NCI-H226 (cell line): Measurements from ENCODE around the gene C10orf53.
"Not testable (repeated sequence)": the region's sequence is repeated elsewhere in the genome, so short reads cannot be mapped to it uniquely, and the experiment has no call there.

Experiments
- DNase-seq: peaks from one replicate; pipeline ENCODE4 v3.0.0-alpha.2; 2015

The C10orf53 gene

DNA sequence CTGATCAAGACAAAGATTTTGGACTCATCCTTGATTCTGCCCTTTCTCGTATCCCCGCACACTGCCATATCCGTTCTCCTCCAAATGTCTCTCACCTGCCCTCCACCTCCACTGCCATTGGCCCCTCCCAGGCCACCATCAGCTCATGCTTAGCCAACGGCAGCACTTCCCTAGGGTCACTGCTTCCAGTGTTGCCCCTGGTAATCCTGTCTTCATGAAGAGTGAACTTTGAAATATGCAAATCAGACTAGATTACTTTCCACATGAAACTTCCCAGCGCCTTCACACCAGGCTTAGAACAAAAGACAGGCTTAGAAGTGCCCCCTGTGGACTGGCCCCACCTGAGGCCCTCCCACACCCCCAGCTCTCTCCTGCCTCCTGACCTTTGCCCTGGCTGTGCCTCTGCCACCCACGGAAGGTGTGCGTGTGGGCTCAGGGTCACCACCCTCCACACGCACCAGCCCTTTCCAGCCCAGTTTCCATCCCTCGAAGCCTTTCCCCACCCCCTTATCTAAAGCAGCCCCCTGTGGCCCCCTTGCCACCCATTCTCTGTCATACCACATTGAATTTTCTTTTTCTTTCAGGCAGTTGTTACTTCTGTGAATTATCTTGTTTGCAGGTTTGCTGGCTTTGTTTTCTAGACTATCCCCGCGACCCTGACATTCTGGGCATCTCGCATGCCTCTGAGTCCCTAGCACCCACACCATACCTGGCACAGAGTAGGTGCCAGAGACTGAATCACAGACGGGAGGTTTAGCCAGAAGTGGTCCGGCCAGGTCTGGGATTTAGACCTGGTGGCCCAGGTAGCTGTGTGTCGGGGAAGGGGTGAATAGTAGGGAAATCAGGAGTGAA, 26.8 kb upstream of the C10orf53 start:
- no peak for DNase-seq

DNA sequence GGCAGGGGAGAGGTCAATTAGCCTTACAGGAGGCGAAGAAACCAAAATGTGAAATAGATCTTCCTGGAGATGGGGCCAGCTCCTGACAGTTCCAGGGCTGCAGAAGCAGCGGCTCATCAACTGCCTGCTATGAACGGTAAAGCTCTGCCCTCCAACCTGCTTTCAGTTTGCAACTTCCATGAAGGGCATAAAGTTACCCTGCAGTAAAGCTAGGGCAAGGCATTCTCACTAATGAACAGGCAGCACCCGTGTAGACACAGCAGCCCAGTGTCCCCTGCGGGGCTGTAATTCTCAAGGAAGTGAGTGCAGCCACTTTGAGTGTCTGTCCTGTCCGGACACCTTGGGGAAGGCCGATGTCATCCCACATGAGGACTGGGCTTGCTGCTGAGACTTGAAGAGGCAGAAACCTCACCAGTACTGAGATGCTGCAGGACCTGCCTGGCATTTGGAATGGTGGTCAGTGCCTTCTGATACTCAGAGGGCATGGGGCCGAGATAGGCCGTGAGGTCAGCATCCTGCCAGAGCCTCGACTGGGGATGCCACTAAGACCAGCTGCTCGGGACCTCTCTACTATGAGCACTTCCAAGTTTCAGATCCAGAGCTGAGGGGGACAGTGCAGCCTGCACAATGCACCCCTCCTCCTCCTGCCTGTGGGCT, 26.1 kb upstream of the C10orf53 start:
- no peak for DNase-seq

GRCh38 chr10:49654036-49654693, 25.3 kb upstream of the C10orf53 start:
- DNase-seq: no peak

DNA sequence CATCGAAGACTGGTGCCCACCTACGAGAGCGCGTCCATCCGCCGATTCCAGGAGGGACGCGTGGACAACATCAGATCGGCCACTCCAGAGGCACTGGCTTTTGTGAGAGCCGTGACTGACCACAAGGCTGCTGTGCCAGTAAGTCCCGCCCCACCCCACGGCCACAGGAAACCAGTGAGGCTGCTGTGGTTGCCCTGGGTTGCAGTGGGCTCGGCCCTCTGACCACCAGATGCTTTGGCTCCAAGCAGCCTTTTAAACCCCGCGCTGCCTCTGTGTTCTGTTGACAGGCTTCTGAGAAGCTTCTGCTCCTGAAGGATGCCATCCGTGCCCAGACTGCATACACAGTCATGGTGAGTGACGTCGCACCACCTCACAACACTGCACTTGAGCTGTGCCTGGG, 24.4 kb upstream of the C10orf53 start:
- no peak for DNase-seq

DNA sequence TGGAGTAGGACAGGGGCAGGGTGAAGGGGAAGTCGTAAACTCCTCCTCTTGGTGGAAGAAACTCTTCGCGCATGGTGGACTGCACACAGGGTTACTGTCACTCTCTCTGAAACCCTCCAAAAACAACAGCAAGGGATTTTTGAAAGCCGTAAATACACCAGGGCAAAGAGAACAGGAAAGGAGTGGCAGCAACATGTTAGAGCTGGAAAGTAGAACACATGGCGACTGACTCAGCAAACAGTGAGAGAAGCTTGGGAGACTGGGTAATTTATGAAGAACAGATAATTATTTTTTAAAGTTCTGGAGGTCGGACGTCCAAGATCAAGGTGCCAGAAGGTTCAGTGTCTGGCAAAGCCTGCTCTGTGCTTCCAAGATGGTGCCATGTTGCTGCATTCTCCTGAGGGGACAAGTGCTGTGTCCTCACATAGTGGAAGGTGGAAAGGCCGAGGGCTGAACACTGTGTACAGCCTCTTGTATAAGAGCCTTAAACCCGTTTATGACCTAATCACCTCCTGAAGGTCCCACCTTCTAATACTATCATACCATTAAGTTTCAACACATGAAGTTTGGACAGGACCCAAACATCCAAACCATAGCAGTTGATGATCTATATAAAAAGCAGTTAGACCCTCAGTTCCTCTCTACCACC, 22.5 kb upstream of the C10orf53 start:
- no peak for DNase-seq

DNA sequence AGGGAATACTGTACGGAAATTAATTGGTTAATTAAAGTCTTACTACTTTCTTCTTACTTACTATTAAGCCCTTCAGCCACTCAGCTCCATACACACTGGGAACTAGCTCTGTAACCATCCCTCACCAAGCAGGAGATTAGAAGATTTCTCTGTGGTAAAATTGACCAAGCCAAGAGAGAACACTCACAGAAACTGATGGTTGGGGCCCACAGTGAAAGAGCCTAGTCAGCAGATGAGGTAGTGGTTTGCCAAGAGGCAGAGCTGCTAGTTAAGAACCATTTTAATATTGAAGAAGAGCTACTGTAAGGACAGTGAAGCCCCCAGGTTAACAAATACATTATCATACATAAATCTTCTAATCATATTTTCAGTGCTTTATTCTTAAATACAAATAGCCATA, 21.8 kb upstream of the C10orf53 start:
- no peak for DNase-seq

DNA sequence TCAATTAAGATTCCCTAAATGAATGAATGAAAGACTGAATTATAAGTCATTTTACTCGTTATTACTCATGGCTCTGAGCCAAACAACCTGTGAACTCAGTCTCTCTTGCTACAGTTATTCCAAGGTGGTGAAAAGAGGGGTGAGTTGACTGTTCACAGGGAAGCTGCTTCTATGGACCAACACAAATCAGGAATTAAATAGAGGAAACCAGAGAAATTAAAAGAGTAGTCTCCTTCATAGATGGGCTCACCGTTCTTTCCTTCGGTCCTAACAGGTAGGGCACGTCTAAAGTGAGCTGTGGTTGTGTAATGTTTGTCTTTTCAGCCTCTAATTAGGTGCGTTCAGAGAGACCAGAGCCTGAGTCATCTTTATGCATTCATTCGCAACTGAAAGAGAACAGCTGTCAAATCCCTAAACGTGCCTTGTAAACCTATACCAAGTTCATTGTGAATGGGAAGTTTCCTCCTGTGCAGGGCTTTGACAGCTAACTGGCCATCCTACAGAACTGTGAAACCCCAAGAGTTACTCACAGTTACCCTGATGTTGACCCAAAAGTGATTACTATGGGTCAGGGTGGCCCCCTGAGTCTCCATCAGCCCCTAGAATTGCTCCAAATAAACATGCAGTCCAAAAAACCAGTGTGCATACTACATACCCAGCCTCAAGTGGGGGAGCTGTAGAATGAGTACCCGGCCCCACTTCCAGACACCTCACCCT, 18.2 kb upstream of the C10orf53 start:
- DNase-seq: no peak

DNA sequence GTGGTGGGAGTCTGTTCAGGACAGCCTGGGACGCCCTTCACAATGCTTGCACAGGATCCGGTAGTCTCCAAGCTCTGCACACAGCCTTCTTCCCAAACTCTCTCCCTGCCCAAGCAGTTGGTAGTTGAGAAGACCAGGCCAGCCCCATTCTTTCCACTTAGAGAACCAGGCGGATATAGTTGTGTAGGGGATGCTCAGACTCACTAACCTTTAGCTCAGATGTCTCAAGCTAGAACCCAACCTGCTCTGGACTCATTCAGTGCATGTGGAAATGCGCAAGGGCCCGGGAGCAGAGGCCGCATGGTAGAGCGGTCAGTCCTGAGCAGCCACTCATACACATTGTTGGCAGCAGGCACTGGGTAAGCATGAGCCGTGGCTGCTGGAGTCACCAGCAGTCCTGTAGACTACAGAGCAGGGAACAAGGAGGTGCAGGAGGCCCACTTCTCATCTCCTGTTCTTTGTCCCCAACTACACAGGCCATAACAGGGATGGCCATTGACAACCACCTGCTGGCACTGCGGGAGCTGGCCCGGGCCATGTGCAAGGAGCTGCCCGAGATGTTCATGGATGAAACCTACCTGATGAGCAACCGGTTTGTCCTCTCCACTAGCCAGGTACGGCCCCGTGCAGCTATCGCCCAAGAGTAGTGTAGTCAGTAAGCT, 17.2 kb upstream of the C10orf53 start:
- DNase-seq: no peak

DNA sequence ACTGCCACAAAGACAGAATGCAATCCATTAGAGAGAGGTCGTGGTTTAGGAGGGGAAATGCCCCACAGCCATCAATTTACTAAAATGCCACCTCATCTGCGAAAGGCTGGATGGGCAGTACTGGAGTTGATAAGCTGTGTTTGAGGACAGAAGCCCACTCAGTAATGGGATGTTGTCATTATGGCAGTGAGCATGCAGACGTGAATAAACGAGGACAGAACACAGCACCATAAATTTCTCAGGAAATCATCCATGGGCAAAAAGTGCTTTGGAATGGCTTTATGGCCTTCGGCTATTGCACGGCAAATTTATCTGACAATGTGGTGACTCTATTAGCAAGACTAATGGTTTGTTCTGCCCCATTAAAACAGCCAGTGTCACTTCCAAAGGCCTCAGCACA, 15.9 kb upstream of the C10orf53 start:
- no peak for DNase-seq

GRCh38 chr10:49664006-49664841, 15.2 kb upstream of the C10orf53 start:
- no peak for DNase-seq

DNA sequence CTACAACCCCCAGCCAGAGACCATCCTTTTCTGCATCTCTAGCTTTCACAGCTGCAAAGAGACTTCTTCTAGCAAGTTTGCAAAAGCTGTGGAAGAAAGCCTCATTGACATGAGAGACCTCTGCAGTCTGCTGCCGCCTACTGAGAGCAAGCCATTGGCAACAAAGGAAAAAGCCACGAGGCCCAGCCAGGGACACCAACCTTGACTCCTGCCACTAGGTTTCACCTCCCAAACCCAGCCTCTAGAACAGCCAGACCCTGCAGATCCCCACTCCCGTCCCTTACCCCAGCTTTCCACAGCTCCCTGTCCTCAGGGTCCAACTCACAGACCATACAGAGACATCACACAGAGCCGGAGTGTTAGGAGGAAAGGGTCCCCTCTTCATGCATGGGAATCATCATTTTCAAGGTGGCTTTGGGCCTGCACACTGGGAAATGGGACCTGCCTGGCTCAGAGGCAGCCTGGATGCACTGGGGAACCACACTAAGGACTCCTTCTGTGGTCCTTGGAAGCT, 14.6 kb upstream of the C10orf53 start:
- no peak for DNase-seq

DNA sequence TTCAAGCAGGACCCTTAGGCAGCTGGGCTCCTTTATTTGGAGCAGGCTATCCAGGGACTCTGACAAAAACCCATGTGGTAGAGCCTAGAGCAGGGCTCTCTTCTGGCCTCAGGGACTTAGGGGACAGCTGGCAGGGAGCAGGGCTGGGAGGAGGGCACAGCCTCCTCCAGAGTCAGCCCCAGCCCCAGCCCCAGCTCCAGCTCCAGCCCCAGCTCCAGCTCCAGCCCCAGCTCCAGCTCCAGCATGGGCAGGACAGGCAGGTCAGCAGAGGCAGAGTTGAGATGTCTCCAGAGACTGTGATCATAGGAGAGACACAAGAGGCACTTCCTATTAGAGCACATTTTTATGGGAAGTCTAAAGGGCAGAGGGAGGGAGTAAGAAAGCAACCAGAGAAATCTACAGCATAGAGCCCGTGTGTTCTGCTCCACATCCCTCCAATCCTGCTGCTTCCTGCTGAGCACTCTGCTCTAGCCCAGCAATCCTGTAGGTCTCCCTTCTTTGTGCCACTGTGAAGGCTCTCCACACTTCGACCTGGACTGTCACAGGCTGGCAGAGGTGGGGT, 13.3 kb upstream of the C10orf53 start:
- no peak for DNase-seq

DNA sequence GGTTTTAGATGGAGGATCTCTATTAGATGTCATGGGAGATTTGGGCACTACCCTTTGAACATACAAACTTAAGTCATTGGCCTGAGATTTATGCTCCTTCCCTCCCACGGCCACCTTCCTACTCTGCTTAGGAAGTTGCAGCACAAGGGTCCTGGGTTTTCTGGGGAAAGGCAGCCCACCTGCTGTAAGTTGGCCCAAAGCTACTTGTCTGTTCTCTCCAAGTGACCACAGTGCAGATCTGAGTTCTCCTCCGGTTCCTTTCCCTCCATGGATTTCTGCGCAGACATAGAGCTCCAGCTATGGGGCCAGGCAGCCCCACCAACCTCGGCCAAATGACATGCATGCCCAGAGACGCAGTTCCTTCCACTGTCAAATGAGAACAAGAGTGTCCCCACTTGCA, 12.8 kb upstream of the C10orf53 start:
- DNase-seq: no peak

DNA sequence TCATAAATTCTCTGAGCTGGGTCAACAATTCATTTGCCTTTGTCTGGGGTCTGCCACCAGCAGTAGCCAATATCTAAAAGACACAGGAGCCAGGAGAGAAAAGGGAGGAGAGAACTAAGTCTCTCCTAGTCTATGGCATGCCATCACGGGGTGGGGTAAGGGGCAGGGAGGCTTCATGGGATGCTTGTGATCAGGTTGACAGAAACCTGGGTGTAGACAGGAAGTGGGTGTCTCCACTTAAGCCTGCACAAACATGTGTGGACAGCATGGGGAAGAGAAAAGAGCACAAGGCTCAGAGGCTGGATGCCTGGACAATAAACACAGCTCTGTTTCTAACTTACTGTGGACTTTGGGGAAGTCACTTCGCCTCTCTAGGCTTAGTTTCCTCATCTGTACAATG, 11.5 kb upstream of the C10orf53 start:
- no peak for DNase-seq

GRCh38 chr10:49668684-49669083, 10.8 kb upstream of the C10orf53 start:
- DNase-seq: no peak

- DNase-seq: no peak
Measured at GRCh38 chr10:49678827-49679479, 498 bp upstream of the C10orf53 start.

DNA sequence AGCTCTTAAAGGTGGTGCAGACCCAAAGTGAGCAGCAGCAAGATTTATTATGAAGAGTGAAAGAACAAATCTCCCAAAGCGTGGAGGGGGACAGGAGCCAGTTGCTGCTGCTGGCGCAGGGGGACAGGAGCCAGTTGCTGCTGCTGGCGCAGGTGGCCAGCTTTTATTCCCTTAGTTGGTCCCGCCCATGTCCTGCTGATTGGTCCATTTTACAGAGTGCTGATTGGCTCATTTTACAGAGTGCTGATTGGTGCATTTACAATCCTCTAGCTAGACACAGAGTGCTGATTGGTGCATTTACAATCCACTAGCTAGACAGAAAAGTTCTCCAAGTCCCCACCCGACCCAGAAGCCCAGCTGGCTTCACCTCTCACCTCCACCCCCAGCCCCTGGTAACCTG, 3.0 kb downstream of the C10orf53 start:
- DNase-seq: not testable (repeated sequence)

GRCh38 chr10:49682879-49683278, 3.4 kb downstream of the C10orf53 start:
- no peak for DNase-seq

- no peak for DNase-seq
Measured at GRCh38 chr10:49686651-49687050, 7.2 kb downstream of the C10orf53 start.

DNA sequence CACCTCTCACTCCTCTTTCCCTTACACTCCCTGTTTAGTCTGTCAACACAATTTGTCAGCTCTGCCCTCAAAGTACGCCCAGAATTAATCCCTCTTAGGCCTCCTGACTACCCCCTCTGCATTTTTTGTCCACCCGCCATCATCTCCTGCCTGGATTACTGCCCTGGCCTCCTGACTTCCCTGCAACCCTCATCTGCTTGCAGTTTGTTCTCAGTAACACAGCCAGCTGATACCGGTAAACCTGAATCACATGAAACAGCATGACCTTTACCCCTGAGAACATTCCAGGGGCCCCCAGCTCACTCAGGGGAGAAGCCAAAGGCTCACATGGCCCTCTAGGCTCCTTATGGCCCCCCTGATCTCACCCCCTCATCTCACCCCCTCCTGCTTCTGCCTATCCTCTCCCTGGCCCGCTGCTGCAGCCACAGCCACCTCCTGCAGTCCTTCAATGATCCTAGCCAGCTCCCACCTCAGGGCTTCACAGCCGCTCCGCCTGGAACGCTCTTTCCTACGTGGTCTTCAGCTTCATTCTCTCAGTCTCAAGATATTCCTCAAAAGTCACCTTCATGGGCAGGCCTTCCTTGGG, 8.9 kb downstream of the C10orf53 start:
- no peak for DNase-seq
